Ovary (tissue), 3 donors: ENCODE results near the gene KIAA1671.

ENCODE experiments used
- EP300 ChIP-seq: sonication (generic); formaldehyde crosslinking; IDR thresholded peaks from one replicate; pipeline ENCODE4 v1.6.1; 2017; ENCODE audit warnings: antibody characterized with exemption
- TF ChIP-seq, protein P1 (sequence below), 3 donors: fragments of 450-650 bp in 2 of 3; fragments of 200-600 bp in 1 of 3; IDR thresholded peaks; one replicate each; pipeline versions ENCODE4 v1.5.1 to v1.8.0; 2016 to 2022; ENCODE audit warnings: antibody characterized with exemption in 3 of 3, mild to moderate bottlenecking in 1 of 3
- donor health status: DM: no; HTN: no; CAD: no.

GRCh38 chr22:25069758-25070481 is 117.4 kb downstream of the KIAA1671 start:
- TF ChIP-seq EP300, result no peak
- TF ChIP-seq, protein P1, sequence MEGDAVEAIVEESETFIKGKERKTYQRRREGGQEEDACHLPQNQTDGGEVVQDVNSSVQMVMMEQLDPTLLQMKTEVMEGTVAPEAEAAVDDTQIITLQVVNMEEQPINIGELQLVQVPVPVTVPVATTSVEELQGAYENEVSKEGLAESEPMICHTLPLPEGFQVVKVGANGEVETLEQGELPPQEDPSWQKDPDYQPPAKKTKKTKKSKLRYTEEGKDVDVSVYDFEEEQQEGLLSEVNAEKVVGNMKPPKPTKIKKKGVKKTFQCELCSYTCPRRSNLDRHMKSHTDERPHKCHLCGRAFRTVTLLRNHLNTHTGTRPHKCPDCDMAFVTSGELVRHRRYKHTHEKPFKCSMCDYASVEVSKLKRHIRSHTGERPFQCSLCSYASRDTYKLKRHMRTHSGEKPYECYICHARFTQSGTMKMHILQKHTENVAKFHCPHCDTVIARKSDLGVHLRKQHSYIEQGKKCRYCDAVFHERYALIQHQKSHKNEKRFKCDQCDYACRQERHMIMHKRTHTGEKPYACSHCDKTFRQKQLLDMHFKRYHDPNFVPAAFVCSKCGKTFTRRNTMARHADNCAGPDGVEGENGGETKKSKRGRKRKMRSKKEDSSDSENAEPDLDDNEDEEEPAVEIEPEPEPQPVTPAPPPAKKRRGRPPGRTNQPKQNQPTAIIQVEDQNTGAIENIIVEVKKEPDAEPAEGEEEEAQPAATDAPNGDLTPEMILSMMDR (IDR thresholded peaks at IDR 0.05), result no peak
